Esophagus muscularis mucosa (tissue), 4 donors: ENCODE measurements around the gene DESI1. TPM values are rescaled to one million over a fixed set of nuclear protein-coding genes. Genes with fewer than 3 reads are reported as not detected.
A peak's percentile ranks its signal among the peaks of the same experiment; 100 is the strongest.

ENCODE experiments used
- DNase-seq: peaks from one replicate; pipeline ENCODE4 v3.0.0-alpha.2; 2017; ENCODE audit errors: extremely low spot score
- H3K27ac ChIP-seq, 4 donors: fragments of 200-600 bp; sonication (generic); replicated peaks in 1 of 4; 1 replicate in 3 of 4; 2 replicates in 1 of 4; pipeline ENCODE4 v1.5.1; 2016 to 2019; ENCODE audit warnings: mild to moderate bottlenecking in 1 of 4
- H3K27me3 ChIP-seq, 4 donors: fragments of 200-600 bp; sonication (generic); one replicate each; pipeline versions ENCODE4 v1.5.1 to v1.6.0; 2016 to 2019
- H3K36me3 ChIP-seq, 4 donors: fragments of 200-600 bp; sonication (generic); one replicate each; pipeline ENCODE4 v1.5.1; 2016 to 2019
- H3K4me1 ChIP-seq, 4 donors: fragments of 200-600 bp; sonication (generic); one replicate each; pipeline ENCODE4 v1.5.1; 2016 to 2019
- H3K4me3 ChIP-seq, 4 donors: fragments of 200-600 bp; sonication (generic); 1 replicate in 2 of 4; 2 replicates in 2 of 4; pipeline ENCODE4 v1.5.1; 2016 to 2019; ENCODE audit warnings: mild to moderate bottlenecking in 4 of 4, moderate library complexity in 1 of 4
- H3K9me3 ChIP-seq, 4 donors: fragments of 200-600 bp; sonication (generic); 1 replicate in 3 of 4; 2 replicates in 1 of 4; pipeline ENCODE4 v1.5.1; 2016 to 2019
- EP300 ChIP-seq: sonication (generic); formaldehyde crosslinking; IDR thresholded peaks from one replicate; pipeline ENCODE4 v1.6.1; 2017; ENCODE audit warnings: antibody characterized with exemption
- POLR2A ChIP-seq: fragments of 450-650 bp; IDR thresholded peaks from one replicate; pipeline ENCODE4 v1.6.1; 2017; ENCODE audit warnings: antibody characterized with exemption, moderate library complexity, mild to moderate bottlenecking, low read depth
- POLR2AphosphoS5 ChIP-seq, 2 donors: sonication (generic); formaldehyde crosslinking; IDR thresholded peaks; one replicate each; pipeline ENCODE4 v1.6.1; 2017; ENCODE audit warnings: antibody characterized with exemption in 2 of 2
- WGBS: methylation state at CpG from one replicate; pipeline ENCODE4 v1.1.5; 2018; 5-methylcytosine and 5-hydroxymethylcytosine counted together
- intact Hi-C: fragments of 100-400 bp; cut with DNase I; formaldehyde crosslinking; loops from one replicate; pipeline ENCODE4 v1.15.1; 2023
- total RNA-seq, 4 donors: library from RNA; depleted of rRNA; stranded (reverse); fragments of >200 nt; gene quantifications; one replicate each; pipeline versions ENCODE4 v1.1.0 to v1.2.1, GENCODE V29; 2016
- TF ChIP-seq, protein P1 (sequence below), 3 experiments: fragments of 200-600 bp in 2 of 3; fragments of 450-650 bp in 1 of 3; sonication (generic) in 2 of 3; IDR thresholded peaks; one replicate each; pipeline ENCODE4 v1.5.1; 2017 to 2019; ENCODE audit warnings: antibody characterized with exemption in 3 of 3, mild to moderate bottlenecking in 2 of 3, moderate library complexity in 1 of 3

Gene DESI1
- total RNA-seq, 4 donors from 2014 or later, result 18.6 to 76.5 (median 33.7) TPM

DNA sequence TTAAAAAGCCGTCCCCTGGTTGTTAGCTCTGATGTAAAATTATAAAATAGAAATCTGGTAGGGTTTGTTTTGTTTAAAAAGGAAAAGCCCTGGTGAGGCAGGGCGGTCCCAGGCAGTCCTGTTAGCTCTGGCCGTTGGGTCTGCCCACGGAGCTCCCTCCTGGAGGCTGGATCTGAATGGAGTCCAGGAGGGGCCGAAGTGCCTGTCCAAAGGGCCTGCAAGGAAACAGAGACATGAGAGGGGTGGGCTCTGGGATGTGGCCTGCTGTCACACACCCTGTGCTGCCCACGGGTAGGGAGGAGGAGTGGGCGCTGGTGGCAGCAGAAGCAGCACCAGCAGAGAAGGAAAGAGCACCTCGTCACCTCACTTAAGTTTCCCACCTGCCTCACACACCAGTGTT lies 19.9 kb downstream of the DESI1 start:
- H3K36me3 ChIP-seq, result peaks cover 18 to 67% (median 55%) of the 10 kb centered on the region in 4 donors

DNA sequence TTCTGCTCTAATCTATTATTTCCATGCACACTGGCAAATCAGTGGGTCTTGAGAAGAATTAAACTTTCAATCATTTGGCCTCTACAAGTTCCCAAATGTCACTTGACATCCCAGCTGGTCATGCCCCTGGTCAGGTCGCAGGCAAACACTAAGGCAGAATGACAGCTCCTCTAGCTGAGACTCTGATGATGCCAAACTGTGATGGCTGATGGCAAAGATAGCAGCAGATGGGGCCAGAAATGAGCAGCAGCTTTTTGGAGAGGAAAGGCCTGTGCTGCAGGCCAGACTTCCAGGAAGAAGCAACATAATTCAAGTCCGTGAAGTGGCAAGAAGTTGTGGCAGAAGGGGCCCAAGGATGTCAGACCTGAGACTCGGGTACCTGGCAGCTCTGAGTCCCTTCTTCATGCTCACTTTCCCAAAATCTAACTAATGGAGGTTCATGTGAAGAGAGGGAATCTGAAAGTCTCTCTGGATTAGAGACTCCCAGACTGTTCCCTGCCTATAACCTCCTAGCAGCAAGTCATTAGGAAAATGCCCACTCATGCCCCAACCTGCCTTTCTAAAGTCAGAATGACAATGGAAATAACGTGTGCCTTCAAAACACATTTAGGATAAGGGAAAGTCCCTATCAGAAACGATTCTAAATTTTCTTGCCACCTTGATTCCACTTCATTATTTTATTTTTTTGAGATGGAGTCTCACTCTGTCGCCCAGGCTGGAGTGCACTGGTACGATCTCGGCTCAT lies 21.8 kb downstream of the DESI1 start:
- no peak overlapping the region for H3K4me3 ChIP-seq
- H3K9me3 ChIP-seq, result no peaks in the 10 kb centered on the region
- 88% methylated on average over 8 of the region's 8 CpGs for WGBS
- intact Hi-C loops, result no loop called here
- H3K27ac ChIP-seq, result no peak overlapping the region
- H3K4me1 ChIP-seq, result peaks cover 0 to 8% (median 5%) of the 10 kb centered on the region in 4 donors
- TF ChIP-seq, protein P1, sequence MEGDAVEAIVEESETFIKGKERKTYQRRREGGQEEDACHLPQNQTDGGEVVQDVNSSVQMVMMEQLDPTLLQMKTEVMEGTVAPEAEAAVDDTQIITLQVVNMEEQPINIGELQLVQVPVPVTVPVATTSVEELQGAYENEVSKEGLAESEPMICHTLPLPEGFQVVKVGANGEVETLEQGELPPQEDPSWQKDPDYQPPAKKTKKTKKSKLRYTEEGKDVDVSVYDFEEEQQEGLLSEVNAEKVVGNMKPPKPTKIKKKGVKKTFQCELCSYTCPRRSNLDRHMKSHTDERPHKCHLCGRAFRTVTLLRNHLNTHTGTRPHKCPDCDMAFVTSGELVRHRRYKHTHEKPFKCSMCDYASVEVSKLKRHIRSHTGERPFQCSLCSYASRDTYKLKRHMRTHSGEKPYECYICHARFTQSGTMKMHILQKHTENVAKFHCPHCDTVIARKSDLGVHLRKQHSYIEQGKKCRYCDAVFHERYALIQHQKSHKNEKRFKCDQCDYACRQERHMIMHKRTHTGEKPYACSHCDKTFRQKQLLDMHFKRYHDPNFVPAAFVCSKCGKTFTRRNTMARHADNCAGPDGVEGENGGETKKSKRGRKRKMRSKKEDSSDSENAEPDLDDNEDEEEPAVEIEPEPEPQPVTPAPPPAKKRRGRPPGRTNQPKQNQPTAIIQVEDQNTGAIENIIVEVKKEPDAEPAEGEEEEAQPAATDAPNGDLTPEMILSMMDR (IDR thresholded peaks at IDR 0.05), result no peak
- TF ChIP-seq POLR2A (no peak), POLR2AphosphoS5 (IDR thresholded peaks at IDR 0.05) (no peak), EP300 (no peak)
- no peaks in the 10 kb centered on the region for H3K27me3 ChIP-seq
- H3K36me3 ChIP-seq, result peaks cover 8 to 48% (median 41%) of the 10 kb centered on the region in 4 donors
- no peak for DNase-seq

More for the DNA sequence above, 19.9 kb downstream of the DESI1 start:
- no peak for DNase-seq
- intact Hi-C loops, result no loop called here
- Histone ChIP-seq H3K27me3 (no peaks in the 10 kb centered on the region), H3K9me3 (no peaks in the 10 kb centered on the region), H3K4me1 (peaks cover 0 to 8% (median 5%) of the 10 kb centered on the region in 4 donors), H3K27ac (no peak overlapping the region), H3K4me3 (no peak overlapping the region)
- 90% methylated on average over 8 of the region's 8 CpGs for WGBS
- TF ChIP-seq POLR2AphosphoS5 (IDR thresholded peaks at IDR 0.05) (no peak), EP300 (no peak), POLR2A (no peak)
- TF ChIP-seq, protein P1 (IDR thresholded peaks at IDR 0.05), result no peak

DNA sequence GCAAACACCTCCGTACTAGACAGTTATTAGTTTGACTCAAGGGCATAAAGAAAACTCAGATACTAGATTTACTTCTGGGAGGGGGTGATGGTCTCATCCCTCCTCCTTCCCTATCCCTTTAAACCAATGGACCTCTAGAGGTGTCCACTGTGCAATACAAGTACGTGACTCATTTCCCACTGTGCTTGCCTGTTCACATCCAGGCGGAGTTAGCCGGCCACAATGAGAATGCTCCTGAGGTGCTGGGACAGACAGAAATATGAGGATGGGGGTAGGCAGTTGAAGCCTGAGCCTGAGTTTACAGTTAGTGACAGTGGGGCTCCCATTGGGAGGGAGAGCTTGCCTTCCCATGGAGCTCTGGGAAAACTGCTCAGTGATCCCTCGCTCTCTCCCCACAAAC lies 22.8 kb downstream of the DESI1 start:
- H3K27ac ChIP-seq, result no peak overlapping the region
- no peaks in the 10 kb centered on the region for H3K27me3 ChIP-seq
- H3K4me1 ChIP-seq, result peaks cover 0 to 8% (median 5%) of the 10 kb centered on the region in 4 donors
- H3K9me3 ChIP-seq, result no peaks in the 10 kb centered on the region
- DNase-seq, result no peak
- no peak overlapping the region for H3K4me3 ChIP-seq
- 78% methylated on average over 5 of the region's 5 CpGs for WGBS
- TF ChIP-seq EP300 (no peak), POLR2AphosphoS5 (IDR thresholded peaks at IDR 0.05) (no peak), POLR2A (no peak)
- TF ChIP-seq, protein P1 (IDR thresholded peaks at IDR 0.05), result no peak
- peaks cover 5 to 38% (median 33%) of the 10 kb centered on the region in 4 donors for H3K36me3 ChIP-seq
- intact Hi-C loops, result no loop called here

DNA sequence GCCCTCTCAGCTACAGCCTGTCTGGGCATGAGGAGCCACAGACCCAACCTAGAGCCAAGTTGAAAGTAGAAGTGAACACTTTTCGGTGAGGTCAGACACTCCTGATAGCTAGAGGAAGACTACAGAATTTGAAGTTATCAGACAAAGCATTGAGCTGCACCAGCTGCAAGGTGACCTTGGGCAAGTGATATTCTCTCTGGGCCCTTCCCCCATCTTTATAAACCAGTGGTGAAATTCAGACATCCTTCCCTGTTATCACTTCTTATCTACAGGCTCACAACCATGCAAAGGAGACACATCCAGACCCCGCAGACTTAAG lies 23.2 kb downstream of the DESI1 start:
- TF ChIP-seq, protein P1 (IDR thresholded peaks at IDR 0.05), result no peak
- no peak for TF ChIP-seq POLR2A
- no peak for TF ChIP-seq EP300
- no peak for TF ChIP-seq POLR2AphosphoS5 (IDR thresholded peaks at IDR 0.05)
- H3K4me3 ChIP-seq, result no peak overlapping the region
- WGBS, result 63% methylated on average over 2 of the region's 2 CpGs
- intact Hi-C loops, result no loop called here
- no peaks in the 10 kb centered on the region for H3K27me3 ChIP-seq
- H3K9me3 ChIP-seq, result no peaks in the 10 kb centered on the region
- H3K4me1 ChIP-seq, result peaks cover 0 to 8% (median 5%) of the 10 kb centered on the region in 4 donors
- no peak for DNase-seq
- H3K36me3 ChIP-seq, result peaks cover 5 to 33% (median 28%) of the 10 kb centered on the region in 4 donors
- H3K27ac ChIP-seq, result peak overlapping the region in 3 of 4 donors; percentile 1 to 36 (median 2)
